ENCODE results near the gene B3GNT9.
A peak's percentile ranks its signal among the peaks of the same experiment; 100 is the strongest.

DNA sequence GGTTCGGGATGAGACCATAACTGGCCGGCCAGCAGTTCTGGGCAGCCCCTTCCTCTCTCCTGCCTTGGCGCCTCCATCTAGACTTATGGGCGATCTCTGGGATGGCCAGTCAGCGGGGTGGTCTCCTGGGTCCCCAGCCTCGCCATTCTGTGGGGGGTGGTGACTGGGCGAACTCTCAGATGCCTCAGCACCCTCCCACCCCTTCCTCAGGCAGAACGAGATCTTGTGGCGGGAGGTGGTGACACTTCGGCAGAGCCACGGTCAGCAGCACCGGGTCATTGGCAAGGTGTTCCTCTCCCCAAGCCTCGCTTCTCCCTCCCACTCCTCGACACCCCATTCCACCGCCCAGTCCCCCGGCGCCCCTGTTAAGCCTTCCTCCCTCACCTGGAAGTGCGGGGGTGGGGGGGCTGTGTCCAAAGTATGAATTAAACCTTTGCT is 15.3 kb upstream of the B3GNT9 start:
- TF ChIP-seq MAFK (IDR thresholded peaks at IDR 0.05; ENCODE audit: low read depth, low read length) (no peak), POLR2A (IDR thresholded peaks at IDR 0.05; ENCODE audit: control extremely low read depth in 1 of 2, low read depth in 2 of 2, low read length in 2 of 2) (no peak), EZH2 (IDR thresholded peaks at IDR 0.05; ENCODE audit: low read depth, low read length, severe bottlenecking) (peak; percentile 9), JUND (IDR thresholded peaks at IDR 0.05; ENCODE audit: low read length) (no peak)
- TF ChIP-seq, protein P1, sequence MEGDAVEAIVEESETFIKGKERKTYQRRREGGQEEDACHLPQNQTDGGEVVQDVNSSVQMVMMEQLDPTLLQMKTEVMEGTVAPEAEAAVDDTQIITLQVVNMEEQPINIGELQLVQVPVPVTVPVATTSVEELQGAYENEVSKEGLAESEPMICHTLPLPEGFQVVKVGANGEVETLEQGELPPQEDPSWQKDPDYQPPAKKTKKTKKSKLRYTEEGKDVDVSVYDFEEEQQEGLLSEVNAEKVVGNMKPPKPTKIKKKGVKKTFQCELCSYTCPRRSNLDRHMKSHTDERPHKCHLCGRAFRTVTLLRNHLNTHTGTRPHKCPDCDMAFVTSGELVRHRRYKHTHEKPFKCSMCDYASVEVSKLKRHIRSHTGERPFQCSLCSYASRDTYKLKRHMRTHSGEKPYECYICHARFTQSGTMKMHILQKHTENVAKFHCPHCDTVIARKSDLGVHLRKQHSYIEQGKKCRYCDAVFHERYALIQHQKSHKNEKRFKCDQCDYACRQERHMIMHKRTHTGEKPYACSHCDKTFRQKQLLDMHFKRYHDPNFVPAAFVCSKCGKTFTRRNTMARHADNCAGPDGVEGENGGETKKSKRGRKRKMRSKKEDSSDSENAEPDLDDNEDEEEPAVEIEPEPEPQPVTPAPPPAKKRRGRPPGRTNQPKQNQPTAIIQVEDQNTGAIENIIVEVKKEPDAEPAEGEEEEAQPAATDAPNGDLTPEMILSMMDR (IDR thresholded peaks at IDR 0.05; ENCODE audit: control extremely low read depth in 1 of 3, insufficient read depth in 1 of 3, low read depth in 1 of 3, low read length in 3 of 3), result no peak
- TF ChIP-seq, protein P2, sequence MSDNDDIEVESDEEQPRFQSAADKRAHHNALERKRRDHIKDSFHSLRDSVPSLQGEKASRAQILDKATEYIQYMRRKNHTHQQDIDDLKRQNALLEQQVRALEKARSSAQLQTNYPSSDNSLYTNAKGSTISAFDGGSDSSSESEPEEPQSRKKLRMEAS (IDR thresholded peaks at IDR 0.05), result no peak
